DND-41 (cell line): ENCODE measurements around the gene RGS14.
"Not testable (repeated sequence)": the region's sequence is repeated elsewhere in the genome, so short reads cannot be mapped to it uniquely, and the experiment has no call there.

Source experiments
- ATAC-seq: fragments of 200-7000 bp; cut with Tn5 transposase; 3 replicates; pipeline ENCODE4 v1.9.1; 2021; ENCODE audit warnings: low read depth; ENCODE audit not compliant: insufficient read depth
- DNase-seq: peaks from one replicate; pipeline ENCODE4 v3.0.0-alpha.2; 2020
- H2AFZ ChIP-seq: 2 replicates; pipeline ENCODE4 v1.6.0; 2012; ENCODE audit warnings: low read depth, low read length
- H3K27ac ChIP-seq: 2 replicates; pipeline ENCODE4 v1.5.1; 2012; ENCODE audit warnings: low read length, inconsistent platforms
- H3K27me3 ChIP-seq: fragments of 200-600 bp; sonication (generic); 2 replicates; pipeline ENCODE4 v1.6.0; 2012; ENCODE audit warnings: low read length, mild to moderate bottlenecking, inconsistent platforms; ENCODE audit not compliant: insufficient read depth, poor library complexity
- H3K36me3 ChIP-seq: 2 replicates; pipeline ENCODE4 v1.5.1; 2012; ENCODE audit warnings: low read length, inconsistent platforms; ENCODE audit not compliant: insufficient read depth
- H3K4me1 ChIP-seq: 2 replicates; pipeline ENCODE4 v1.5.1; 2012; ENCODE audit warnings: mild to moderate bottlenecking, low read length; ENCODE audit not compliant: insufficient read depth
- H3K4me2 ChIP-seq: 2 replicates; pipeline ENCODE4 v1.6.0; 2012; ENCODE audit warnings: mild to moderate bottlenecking, moderate library complexity, low read length, inconsistent platforms; ENCODE audit not compliant: insufficient read depth
- H3K4me3 ChIP-seq, 2 experiments: fragments of 200-600 bp in 1 of 2; shearing (Covaris generic) in 1 of 2; 2 replicates each; pipeline ENCODE4 v1.5.1; 2012 to 2016; ENCODE audit warnings: inconsistent platforms in 2 of 2, low read length in 2 of 2, mild to moderate bottlenecking in 2 of 2, low read depth in 1 of 2, moderate library complexity in 1 of 2
- H3K79me2 ChIP-seq: 2 replicates; pipeline ENCODE4 v1.6.0; 2012; ENCODE audit warnings: low read length, inconsistent platforms; ENCODE audit not compliant: insufficient read depth
- H3K9ac ChIP-seq: 2 replicates; pipeline ENCODE4 v1.6.0; 2012; ENCODE audit warnings: low read depth, mild to moderate bottlenecking, inconsistent platforms, low read length, moderate library complexity
- H3K9me3 ChIP-seq: 2 replicates; pipeline ENCODE4 v1.5.1; 2012; ENCODE audit warnings: low read length, moderate library complexity, mild to moderate bottlenecking, inconsistent platforms; ENCODE audit not compliant: insufficient read depth, severe bottlenecking
- H4K20me1 ChIP-seq: 2 replicates; pipeline ENCODE4 v1.6.0; 2012; ENCODE audit warnings: low read length; ENCODE audit not compliant: insufficient read depth
- CTCF ChIP-seq: IDR thresholded peaks from 2 replicates; pipeline ENCODE4 v1.5.1; 2012; ENCODE audit warnings: borderline replicate concordance, low read length, moderate library complexity, mild to moderate bottlenecking; ENCODE audit not compliant: poor library complexity, severe bottlenecking; ENCODE audit errors: extremely low read depth
- EZH2 ChIP-seq: IDR thresholded peaks from 3 replicates; pipeline ENCODE4 v1.6.1; 2012; ENCODE audit warnings: borderline replicate concordance, low read depth, mild to moderate bottlenecking, moderate library complexity, low read length, inconsistent platforms; ENCODE audit not compliant: severe bottlenecking

Gene RGS14

GRCh38 chr5:177336603-177337494 is 20.9 kb upstream of the RGS14 start:
- DNase-seq (no peak), ATAC-seq (no peak)
- no peaks in the 10 kb centered on the region for H3K27me3 ChIP-seq
- H3K27ac ChIP-seq, result no peak overlapping the region
- H3K9me3 ChIP-seq, result no peaks in the 10 kb centered on the region
- peaks cover 34% of the 10 kb centered on the region; the same call in 1 of the 2 replicates for H4K20me1 ChIP-seq
- H3K79me2 ChIP-seq, result peaks cover 25% of the 10 kb centered on the region
- no peak overlapping the region for H2AFZ ChIP-seq
- H3K9ac ChIP-seq, result no peak overlapping the region
- no peak overlapping the region for H3K4me2 ChIP-seq
- TF ChIP-seq EZH2 (no peak), CTCF (no peak)
- H3K4me3 ChIP-seq, result no peak overlapping the region
- peaks cover 94% of the 10 kb centered on the region for H3K36me3 ChIP-seq
- H3K4me1 ChIP-seq, result no peaks in the 10 kb centered on the region

GRCh38 chr5:177338251-177339106 is 19.2 kb upstream of the RGS14 start:
- H3K27ac ChIP-seq, result no peak overlapping the region
- H3K27me3 ChIP-seq, result no peaks in the 10 kb centered on the region

GRCh38 chr5:177339107-177339638 is 18.6 kb upstream of the RGS14 start:
- no peak for TF ChIP-seq EZH2
- TF ChIP-seq CTCF, result no peak

More at GRCh38 chr5:177338251-177339106, 19.2 kb upstream of the RGS14 start:
- no peak for TF ChIP-seq CTCF
- no peaks in the 10 kb centered on the region for H3K4me1 ChIP-seq
- H3K9me3 ChIP-seq, result no peaks in the 10 kb centered on the region
- H3K9ac ChIP-seq, result no peak overlapping the region
- no peak overlapping the region for H2AFZ ChIP-seq
- H3K79me2 ChIP-seq, result peaks cover 37% of the 10 kb centered on the region
- H3K36me3 ChIP-seq, result peaks cover 86% of the 10 kb centered on the region
- H3K4me2 ChIP-seq, result no peak overlapping the region
- peaks cover 29% of the 10 kb centered on the region; the same call in 1 of the 2 replicates for H4K20me1 ChIP-seq
- H3K4me3 ChIP-seq, result no peak overlapping the region
- DNase-seq (no peak), ATAC-seq (no peak)

GRCh38 chr5:177343000-177343399 is 14.7 kb upstream of the RGS14 start:
- H3K4me2 ChIP-seq, H3K4me3 ChIP-seq, H3K27ac ChIP-seq, H3K27me3 ChIP-seq, H2AFZ ChIP-seq, DNase-seq, H3K9me3 ChIP-seq, H3K9ac ChIP-seq, ATAC-seq: not testable (repeated sequence)
- Histone ChIP-seq H3K79me2 (peaks cover 77% of the 10 kb centered on the region), H3K36me3 (peaks cover 66% of the 10 kb centered on the region), H3K4me1 (peaks cover 10% of the 10 kb centered on the region; the same call in 1 of the 2 replicates), H4K20me1 (peaks cover 23% of the 10 kb centered on the region; the same call in 1 of the 2 replicates)

More at GRCh38 chr5:177339107-177339638, 18.6 kb upstream of the RGS14 start:
- no peaks in the 10 kb centered on the region for H3K4me1 ChIP-seq
- no peaks in the 10 kb centered on the region for H3K27me3 ChIP-seq
- ATAC-seq (no peak), DNase-seq (no peak)
- no peak overlapping the region; the same call in 1 of the 2 replicates for H3K27ac ChIP-seq
- no peak overlapping the region for H3K4me3 ChIP-seq
- no peaks in the 10 kb centered on the region for H3K9me3 ChIP-seq
- no peak overlapping the region for H3K4me2 ChIP-seq
- H3K79me2 ChIP-seq, result peaks cover 43% of the 10 kb centered on the region
- no peak overlapping the region for H3K9ac ChIP-seq
- peaks cover 83% of the 10 kb centered on the region for H3K36me3 ChIP-seq
- peaks cover 26% of the 10 kb centered on the region; the same call in 1 of the 2 replicates for H4K20me1 ChIP-seq
- no peak overlapping the region for H2AFZ ChIP-seq
